Coronary artery (tissue), 2 donors: Measurements from ENCODE around the gene UQCC2.

ENCODE experiments used
- DNase-seq: peaks from one replicate; pipeline ENCODE4 v3.0.0-alpha.2; 2017; ENCODE audit warnings: low spot score
- H3K27ac ChIP-seq, 2 donors: fragments of 200-600 bp; sonication (generic); one replicate each; pipeline ENCODE4 v1.5.1; 2016 to 2019
- H3K4me3 ChIP-seq: fragments of 200-600 bp; sonication (generic); 2 replicates; pipeline ENCODE4 v1.5.1; 2016; ENCODE audit warnings: mild to moderate bottlenecking, moderate library complexity
- TF ChIP-seq, protein P1 (sequence below): fragments of 200-600 bp; sonication (generic); IDR thresholded peaks from one replicate; pipeline ENCODE4 v1.5.1; 2019; ENCODE audit warnings: antibody characterized with exemption

Gene UQCC2

DNA sequence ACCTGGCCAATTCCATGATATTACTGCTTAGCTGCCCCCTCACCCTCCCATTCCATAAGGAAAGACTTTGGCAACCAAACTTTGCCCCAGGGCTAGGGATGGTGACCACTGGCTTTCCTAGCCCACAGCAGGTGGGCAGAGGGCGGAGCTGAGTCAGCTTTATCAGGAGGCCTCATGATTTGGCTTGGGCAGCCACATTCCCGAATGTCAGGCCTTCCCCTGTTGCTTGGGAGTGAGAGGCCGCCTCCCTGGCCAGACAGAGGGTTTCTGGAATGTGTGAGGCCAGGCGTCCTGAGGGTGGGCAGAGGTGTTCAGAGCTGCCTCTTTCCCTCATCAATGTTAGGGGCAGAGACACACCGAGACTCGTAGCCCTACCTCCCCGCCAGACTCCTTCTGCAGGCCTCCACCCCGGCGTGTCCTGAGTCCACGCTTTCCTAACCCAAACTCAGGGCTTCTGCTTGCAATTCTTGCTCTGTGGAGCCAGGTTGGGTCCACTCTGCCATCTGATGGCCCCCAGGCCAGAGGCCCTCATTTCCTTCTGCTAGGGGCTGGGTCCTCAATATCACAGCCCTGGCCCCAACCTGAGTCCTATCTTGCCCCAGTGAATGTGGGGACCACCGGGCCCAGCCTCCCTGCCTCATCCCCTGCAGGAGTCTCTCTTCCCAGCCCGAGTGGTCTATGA, 19.3 kb downstream of the UQCC2 start:
- TF ChIP-seq, protein P1, sequence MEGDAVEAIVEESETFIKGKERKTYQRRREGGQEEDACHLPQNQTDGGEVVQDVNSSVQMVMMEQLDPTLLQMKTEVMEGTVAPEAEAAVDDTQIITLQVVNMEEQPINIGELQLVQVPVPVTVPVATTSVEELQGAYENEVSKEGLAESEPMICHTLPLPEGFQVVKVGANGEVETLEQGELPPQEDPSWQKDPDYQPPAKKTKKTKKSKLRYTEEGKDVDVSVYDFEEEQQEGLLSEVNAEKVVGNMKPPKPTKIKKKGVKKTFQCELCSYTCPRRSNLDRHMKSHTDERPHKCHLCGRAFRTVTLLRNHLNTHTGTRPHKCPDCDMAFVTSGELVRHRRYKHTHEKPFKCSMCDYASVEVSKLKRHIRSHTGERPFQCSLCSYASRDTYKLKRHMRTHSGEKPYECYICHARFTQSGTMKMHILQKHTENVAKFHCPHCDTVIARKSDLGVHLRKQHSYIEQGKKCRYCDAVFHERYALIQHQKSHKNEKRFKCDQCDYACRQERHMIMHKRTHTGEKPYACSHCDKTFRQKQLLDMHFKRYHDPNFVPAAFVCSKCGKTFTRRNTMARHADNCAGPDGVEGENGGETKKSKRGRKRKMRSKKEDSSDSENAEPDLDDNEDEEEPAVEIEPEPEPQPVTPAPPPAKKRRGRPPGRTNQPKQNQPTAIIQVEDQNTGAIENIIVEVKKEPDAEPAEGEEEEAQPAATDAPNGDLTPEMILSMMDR: no peak
- Histone ChIP-seq H3K27ac (peak overlapping the region in 1 of 2 donors; percentile 72), H3K4me3 (no peak overlapping the region)
- no peak for DNase-seq

DNA sequence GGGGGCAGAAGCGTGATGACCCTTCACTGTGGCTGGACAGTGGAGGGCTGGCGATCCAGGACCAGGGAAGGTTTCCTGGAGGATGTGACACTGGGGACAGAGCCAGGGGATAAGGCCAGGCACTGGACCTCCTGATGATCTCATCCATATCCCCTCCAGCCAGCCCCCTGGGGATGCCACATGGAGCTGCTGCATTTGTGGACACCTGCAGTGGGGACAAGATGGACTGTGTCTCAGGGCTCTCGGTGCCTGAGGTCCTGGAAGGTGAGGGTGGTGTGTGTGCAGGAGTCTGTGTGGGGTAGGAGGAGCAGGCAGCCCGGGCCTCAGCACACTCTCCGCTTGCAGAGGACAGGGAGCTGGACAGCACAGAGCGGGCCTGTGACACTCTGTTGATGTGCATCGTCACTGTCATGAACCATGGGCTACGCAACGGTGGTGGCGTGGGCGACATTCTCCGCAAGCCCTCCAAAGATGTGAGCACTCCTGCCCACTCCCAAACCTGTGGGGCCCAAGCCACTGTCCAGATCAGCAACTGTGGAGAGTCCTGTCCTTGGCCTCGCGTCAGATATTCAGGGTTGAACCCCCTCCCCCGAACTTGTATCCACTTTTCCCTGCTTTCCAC, 19.9 kb downstream of the UQCC2 start:
- no peak for DNase-seq
- TF ChIP-seq, protein P1: no peak
- H3K27ac ChIP-seq: peak overlapping the region in 1 of 2 donors; percentile 72
- H3K4me3 ChIP-seq: no peak overlapping the region

DNA sequence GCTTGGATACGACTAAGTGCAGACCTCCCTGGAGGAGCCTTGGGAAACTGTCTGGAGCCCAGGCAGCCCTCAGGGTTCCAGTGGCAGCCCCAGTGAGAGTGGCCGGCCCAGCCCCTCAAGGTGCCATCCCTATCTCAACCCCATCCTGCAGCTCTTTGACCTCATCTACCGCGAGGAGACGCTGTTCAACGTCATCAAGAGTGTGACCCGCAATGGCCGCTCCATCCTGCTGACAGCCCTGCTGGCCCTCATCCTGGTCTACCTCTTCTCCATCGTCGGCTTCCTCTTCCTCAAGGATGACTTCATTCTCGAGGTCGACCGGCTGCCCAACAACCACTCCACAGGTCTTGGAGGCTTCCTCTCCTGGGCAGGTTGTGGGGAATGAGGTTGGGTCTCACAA, 20.7 kb downstream of the UQCC2 start:
- Histone ChIP-seq H3K27ac (no peak overlapping the region), H3K4me3 (no peak overlapping the region)
- no peak for DNase-seq
- TF ChIP-seq, protein P1: no peak

GRCh38 chr6:33689879-33690278, 21.6 kb downstream of the UQCC2 start:
- DNase-seq: no peak
- Histone ChIP-seq H3K27ac (no peak overlapping the region), H3K4me3 (no peak overlapping the region)
- TF ChIP-seq, protein P1: no peak

DNA sequence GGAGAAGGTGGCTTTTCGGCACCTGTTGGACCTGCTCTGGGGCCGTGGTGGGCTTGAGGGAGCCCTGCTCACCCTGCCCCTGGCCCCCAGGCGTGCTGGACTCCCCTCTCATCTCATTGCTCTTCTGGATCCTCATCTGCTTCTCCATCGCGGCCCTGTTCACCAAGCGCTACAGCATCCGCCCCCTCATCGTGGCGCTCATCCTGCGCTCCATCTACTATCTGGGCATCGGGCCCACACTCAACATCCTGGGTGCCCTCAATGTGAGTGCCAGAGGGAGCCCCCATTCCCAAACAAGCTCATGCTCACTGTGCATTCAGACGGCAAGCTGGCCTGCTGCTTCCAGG, 22.4 kb downstream of the UQCC2 start:
- H3K27ac ChIP-seq: no peak overlapping the region
- DNase-seq: no peak
- H3K4me3 ChIP-seq: no peak overlapping the region
- TF ChIP-seq, protein P1: no peak

DNA sequence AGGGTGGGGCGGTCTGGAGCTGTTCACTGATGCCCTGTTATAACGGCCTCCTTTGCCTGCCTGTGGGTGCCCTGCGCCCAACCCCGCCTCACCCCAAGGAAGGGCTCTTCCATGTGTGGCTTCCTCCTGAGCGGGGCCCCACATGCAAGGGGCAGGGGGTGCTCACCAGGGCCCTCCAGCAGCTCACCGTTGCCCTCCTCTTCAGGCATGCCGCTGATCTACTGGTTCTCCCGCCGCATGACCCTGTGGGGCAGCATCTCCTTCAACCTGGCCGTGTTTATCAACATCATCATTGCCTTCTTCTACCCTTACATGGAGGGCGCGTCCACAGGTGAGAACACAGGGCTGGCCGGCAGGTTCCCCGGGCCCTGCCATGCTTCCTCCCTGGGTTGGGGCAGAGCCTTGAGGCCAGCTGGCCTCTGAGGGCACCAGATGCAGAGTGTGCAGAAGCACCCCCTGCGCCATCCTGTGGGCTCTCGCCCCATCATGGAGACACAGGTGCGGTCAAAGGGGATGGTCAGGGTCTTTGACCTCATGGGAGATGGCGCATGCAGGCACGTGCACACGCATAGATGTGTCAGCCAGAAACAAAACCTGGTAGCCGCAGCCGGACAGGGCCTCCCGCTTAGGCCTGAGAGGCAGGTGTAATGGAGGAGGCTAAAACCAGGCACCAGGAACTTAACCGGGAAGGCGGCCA, 22.9 kb downstream of the UQCC2 start:
- no peak for DNase-seq
- TF ChIP-seq, protein P1: no peak
- Histone ChIP-seq H3K27ac (no peak overlapping the region), H3K4me3 (no peak overlapping the region)
